ENCODE measurements around the gene ERC1.
"Not testable (repeated sequence)": the region's sequence is repeated elsewhere in the genome, so short reads cannot be mapped to it uniquely, and the experiment has no call there.

ERC1 gene

GRCh38 chr12:1355871-1356270, 364.8 kb downstream of the ERC1 start:
- not testable (repeated sequence) for DNase-seq (ENCODE audit: low read depth)

- DNase-seq (ENCODE audit: low read depth): peak; percentile 37
Measured at GRCh38 chr12:1356285-1356684, 365.3 kb downstream of the ERC1 start.

DNA sequence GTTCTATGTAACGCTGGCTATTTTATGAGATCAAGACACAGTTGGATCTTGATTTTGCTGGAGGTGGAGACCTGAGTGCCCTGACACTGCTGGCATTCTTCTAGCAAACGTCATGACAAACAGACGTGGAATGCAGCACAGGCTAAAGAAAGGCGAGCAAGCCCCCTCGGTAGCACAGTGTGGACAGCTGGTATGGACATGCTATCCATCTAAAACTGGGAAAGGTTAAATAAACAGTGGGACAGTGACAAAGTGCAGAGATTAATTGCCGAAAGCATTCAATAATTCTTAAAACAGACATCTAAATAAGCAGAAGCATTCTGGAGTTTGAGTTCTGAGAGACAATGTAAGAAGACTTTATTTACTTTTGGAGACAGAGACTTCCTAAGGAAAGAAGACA, 366.1 kb downstream of the ERC1 start:
- peak; percentile 81 for DNase-seq (ENCODE audit: low read depth)

- no peak for DNase-seq (ENCODE audit: low read depth)
Measured at GRCh38 chr12:1357711-1358110, 366.7 kb downstream of the ERC1 start.

DNA sequence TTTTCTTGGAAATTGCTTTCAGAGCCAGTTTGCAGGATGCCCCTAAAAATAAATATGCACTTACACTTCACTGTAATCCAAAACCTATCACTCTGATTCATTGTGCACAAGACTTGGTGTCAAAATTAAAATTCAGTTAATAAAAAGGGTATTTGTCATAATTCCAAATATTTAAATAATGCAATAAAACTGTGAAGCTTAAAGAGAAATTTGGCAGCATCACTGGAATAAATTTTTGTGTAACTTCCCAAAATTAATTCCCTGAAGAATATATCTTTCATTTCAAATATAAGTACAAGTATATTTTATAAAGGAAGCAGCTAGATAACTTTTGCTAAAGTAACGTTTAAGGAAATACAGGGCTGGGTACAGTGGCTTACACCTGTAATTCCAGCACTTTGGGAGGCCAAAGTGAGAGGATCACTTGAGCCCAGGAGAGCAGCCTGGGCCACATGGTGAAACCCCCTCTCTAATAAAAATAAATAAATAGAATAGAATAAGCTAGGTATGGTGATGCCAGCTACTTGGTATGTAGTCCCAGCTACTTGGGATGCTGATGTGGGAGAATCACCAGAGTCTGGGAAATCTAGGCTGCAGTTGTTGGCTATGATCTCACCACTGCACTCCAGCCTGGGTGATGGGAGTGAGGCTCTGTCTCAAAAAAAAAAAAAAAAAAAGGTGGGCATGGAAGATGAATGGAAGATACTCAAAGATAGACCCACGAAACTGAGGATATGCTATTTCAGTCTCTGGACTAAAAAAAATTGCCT, 369.6 kb downstream of the ERC1 start:
- peak; percentile 92 for DNase-seq (ENCODE audit: low read depth)

DNA sequence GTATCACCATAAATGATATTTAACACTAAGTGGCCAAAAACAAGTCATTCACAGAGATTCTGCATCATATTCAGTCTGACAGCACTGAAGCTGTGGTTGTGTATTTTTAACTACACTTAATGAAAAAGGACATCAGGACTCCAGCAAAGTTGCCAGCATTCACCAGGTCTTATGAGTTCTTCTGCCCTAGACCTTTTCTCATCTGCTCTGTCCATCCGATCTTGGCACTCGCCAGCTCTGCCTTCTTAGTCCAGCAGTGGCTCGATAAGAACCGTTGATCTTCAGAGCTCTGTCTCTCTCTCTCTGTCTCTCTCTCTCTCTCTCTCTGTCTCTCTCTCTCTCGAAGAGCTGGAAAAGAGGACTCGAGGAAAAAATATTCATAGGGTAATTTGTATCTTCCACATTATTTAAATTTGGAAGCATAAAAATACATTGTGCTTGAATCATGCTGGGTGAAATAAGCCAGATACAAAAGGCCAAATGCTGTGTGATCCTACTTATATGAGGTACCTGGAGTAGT, 371.2 kb downstream of the ERC1 start:
- no peak for DNase-seq (ENCODE audit: low read depth)

GRCh38 chr12:1365703-1366102, 374.7 kb downstream of the ERC1 start:
- no peak for DNase-seq (ENCODE audit: low read depth)

DNA sequence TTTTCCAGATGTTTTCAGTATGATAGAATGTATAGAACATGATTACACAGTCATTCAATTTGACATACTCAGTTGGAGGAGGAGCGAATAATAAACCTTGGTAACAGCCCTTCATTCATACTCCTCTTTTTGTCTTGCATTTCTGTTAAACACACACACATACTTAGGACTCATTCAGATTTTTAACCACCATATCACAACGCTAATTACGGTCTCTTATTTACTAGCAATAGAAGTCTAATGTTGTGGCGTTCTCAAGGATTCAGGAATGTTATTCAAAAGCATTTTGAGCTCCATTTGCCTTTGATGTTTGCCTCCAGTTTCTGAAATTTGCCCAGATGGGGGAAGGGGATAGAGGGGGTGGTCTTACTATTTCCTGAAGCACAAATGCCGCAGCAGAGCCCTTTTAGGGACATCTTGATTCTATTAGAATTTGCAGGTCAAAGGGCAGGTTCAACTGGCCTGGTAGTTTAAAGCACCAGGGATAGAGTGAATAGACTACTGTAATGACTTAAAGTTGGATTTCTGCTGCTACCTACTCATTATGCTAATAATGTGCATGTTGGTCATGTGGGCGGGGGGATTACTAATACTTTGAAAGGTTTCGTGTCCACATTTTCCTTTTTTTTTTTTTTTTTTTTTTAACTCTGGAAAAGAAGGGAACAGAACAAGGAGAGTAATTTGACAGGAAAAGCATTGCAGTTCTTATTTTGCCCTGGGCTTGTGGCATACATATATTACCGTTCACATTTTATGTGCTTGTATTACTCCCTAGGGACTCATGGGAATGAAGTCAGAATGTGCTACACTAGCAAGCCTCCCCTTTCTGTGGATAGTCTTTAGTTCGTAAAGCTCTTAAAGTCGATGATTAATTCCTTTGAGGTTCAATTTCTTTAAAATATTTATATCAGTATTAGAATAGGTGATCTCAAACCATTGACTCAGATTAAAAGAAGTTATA, 376.6 kb downstream of the ERC1 start:
- DNase-seq (ENCODE audit: low read depth): peak; percentile 19

- no peak for DNase-seq (ENCODE audit: low read depth)
Measured at GRCh38 chr12:1369460-1369859, 378.4 kb downstream of the ERC1 start.

- DNase-seq (ENCODE audit: low read depth): no peak
Measured at GRCh38 chr12:1369938-1370500, 379.0 kb downstream of the ERC1 start.

DNA sequence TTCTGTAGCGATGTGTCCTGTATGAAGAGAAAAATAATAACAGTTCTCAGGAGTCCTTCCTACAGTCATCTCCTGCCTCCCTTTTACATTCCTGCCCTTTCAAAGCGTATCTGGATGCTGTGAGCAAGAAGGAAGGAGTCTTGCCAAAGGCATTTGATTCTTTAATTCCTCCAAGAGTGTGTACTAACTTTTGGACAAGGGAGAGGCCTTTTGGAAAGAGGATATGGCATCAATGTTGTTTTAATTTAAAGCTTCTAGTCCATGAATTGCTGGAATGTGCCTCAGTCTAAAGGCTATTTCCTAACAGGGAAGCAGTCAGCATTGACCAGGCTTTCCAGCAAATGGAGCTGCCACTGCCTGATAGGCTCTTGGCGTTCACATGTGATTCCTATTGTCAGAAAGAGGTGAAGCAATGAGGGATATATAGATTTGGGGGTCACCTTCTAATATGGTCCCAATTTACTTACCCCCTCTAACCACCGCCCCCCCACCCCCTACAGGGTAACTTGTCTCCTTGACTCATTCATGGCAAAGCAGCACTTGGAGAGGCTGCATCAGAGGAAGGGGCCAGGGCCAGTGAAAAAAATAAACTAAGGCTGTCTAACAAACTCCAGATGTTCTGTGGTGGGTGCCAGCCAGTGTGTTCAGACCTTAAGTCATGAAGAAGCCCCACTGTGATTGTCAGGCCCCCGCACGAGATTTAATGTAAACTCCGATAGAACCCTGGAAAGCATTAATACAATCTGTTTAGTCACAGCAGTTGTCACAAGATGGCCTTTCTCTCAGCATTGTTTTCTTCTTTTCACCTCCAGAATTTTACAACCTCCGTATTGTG, 383.1 kb downstream of the ERC1 start:
- DNase-seq (ENCODE audit: low read depth): no peak

DNA sequence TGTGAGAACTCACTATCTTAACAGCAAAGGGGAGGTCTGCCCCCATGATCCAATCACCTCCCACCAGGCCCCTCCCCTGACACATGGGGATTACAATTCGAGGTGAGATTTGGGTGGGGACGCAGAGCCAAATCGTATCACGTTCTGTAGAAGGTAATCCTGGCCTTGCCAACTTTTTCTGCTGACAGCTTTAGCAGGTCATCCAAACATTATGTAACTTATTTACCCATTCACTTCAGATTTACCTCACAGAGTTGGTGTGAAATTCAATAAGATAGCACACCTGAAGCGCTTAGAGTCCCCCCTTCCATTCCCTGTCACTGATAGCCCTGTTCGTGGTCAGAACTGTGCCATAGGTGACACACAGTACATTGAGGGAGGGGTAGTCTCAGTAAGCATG, 384.3 kb downstream of the ERC1 start:
- no peak for DNase-seq (ENCODE audit: low read depth)

GRCh38 chr12:1377117-1377516, 386.1 kb downstream of the ERC1 start:
- no peak for DNase-seq (ENCODE audit: low read depth)

DNA sequence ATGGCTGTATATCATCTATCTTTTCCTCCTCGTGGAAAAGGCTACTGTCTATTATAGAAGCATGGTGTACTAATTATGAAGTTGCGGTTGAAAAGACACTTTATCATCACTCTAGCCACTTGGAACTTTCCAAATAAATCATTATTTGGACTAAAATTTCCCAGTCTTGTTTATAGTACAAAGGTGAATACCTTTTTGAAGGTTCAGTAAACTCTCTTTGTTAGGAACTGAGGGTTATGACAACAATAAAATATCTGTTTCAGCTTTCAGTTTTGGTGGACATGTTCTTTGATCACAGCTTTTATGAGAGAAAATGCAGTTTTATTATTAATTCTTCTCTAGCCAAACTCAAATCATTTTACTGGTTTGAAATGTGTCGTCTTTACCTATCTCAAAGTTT, 386.7 kb downstream of the ERC1 start:
- DNase-seq (ENCODE audit: low read depth): no peak

- no peak for DNase-seq (ENCODE audit: low read depth)
Measured at GRCh38 chr12:1380171-1380851, 389.3 kb downstream of the ERC1 start.

DNA sequence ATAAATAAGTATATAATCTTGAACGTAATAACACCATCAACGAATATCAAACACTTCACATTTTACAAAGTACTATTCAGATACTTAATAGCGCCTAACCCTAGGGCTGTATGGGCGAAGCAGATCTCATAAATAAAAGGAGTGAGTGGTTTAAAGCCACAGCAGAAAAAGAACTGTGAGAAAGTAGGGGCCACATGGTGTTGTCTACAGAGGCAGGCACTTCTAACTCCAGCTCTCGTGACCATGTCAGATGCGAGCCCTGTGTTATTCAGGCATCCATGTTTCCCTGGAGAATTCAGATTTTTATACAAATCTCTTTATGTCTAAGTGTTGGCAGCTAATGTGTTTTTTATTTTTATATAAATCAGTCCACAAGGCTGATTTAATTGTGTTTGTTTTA, 391.1 kb downstream of the ERC1 start:
- DNase-seq (ENCODE audit: low read depth): no peak

DNA sequence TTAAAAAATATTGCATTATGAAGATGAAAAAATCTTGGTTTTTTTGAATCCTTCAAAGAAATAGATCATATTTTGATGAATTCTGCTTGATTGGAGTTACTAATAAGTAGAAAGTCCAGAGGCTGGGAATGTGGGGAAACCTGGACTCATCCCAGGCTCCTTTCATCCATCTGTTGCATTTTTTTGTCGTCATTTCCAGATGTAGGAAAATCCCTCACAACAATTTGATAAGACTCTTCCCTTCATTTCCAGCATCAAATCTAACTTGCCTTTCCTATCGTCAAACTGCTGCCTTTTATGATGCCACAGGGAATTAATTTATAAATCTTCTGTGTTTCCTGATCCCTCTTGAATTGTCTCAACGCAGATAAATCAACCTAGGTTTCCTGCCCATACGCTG, 391.8 kb downstream of the ERC1 start:
- no peak for DNase-seq (ENCODE audit: low read depth)

DNA sequence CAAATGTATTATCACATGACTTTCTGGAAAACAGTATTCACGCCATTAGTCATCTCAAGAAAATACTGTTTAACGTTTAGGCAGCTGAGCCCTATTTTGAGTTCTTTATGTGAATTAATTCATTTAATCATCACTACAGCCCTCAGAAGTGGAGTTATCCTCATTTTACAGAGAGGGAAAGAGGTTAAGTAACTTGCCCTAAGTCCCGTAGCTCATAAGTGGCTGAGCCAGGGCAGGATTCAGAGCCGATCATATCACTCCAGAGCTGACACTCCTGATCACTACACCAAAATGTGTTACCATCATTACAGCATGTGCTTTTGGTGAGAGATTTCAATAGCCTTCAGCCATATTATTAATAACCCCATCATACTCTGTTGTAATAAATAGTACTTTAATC, 392.7 kb downstream of the ERC1 start:
- DNase-seq (ENCODE audit: low read depth): no peak

GRCh38 chr12:1384910-1385309, 393.9 kb downstream of the ERC1 start:
- DNase-seq (ENCODE audit: low read depth): no peak

GRCh38 chr12:1391722-1392121, 400.7 kb downstream of the ERC1 start:
- peak; percentile 28 for DNase-seq (ENCODE audit: low read depth)

DNA sequence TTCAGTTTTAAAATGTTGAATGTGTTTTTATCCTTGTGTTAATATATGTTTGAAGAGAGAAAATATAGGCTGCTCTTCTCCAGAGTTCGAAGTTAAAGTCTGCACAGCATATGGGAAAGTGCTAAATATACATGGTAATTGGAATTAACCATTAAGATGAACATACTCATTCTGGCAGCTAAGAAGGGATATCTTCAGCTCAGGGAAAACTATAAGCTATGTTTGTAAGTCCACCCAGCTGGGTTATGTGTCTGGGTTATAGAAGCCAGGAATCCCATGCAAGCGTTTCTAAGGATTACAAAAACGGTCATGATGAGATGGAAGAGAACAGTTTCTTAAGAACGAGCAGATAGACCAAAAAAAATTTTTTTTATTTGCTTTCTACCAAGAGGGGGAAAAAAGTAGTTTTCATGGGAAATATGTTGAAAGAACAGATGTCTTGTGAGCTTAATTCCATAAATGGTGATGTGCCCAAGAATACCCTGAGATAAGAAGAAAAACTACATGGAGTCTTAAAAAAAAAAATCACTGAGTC, 404.5 kb downstream of the ERC1 start:
- no peak for DNase-seq (ENCODE audit: low read depth)
